ENCODE measurements around the gene UBE2H.
A peak's percentile ranks its signal among the peaks of the same experiment; 100 is the strongest.

The UBE2H gene

DNA sequence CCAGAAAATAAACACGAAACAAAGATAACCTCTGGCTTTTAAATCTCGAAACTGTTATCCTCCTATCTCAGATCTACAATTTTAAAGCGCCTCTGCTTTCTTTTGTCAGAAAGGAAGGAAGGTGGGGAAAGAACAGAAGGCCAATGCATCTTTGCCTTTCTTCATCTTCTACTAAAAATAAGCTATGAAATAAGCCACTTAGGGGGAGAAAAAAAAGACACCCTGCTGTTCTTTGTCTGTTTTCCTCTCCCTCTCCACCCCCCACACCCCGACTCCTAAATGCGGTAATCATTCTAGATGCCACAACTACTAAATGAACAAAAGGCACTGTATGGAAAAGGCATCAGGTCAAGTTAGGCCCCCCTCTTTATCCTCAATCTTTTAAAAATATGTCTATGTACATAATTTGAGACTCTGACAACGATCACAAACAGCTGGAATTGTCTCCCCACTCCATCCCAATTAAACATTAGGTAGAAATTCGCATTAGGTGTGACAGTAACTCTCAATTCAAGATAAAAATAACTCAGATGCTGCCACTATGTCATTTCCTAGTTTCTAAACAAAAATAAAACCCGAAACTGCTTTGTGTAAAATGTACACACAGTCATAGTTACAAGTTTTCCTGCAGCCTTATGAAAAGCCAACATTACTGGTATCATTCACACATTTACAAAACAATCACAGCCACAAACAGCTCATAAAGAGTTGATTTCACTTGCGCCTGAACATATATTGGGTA lies 2.4 kb downstream of the UBE2H start:
- DNase-seq, result no peak

DNA sequence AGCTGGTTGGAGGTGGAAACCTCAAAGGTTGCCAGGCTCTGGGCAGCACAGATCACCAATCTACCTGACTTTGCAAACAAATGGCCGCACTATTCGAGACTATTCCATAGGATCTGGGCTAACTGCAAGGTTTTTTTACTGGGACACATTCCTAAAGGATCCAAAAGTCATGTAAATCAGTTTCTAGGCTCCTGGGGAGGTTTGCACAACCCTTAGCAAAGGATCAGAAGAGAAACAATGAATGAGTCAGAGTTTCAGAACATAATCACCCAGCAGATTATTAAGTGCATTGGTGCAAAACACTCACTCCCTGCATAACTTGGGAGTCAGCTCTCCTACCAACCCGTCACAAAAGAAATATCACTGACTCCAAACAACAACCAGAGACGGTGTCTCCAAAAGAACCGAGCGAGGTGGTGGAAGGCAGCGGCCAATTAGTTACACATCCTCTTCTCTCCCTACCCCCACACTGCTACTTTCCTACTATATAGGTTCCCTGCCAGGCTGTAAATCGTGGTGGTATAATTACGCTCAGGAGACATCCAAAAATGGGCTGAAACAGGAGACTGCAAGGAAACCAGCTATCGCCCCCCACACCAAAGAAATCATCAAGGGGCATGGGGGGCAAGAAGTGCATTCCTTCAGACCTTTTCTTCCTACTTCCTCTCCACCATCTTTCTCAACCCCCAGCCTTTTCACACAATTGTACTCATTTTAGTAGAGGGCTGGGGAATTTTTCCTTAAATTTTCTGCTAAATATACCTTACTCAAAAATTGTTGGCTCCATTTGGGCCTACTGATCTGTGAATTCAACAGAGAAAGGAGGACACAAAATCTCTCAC lies 3.2 kb downstream of the UBE2H start:
- DNase-seq, result no peak

DNA sequence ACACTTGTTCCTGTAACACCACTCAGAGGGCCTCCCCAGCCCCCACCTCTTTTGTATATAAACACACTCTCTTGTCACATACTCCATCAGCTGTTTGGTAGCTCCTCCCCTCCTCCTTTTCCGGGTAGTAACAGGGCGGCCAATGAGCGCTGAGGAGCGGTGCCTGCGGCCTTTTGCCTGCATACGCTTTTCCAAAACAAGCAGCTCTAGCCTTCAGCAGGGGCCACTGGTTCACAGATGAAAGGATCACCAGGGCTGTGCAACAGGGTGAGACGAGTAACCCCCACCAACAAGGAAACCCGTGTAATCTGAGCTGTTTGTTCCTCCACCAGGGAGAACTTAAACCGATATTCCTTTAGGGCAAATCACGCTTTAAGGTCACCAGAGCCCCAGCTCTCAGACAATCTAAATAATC lies 3.9 kb downstream of the UBE2H start:
- DNase-seq, result peak; percentile 72

DNA sequence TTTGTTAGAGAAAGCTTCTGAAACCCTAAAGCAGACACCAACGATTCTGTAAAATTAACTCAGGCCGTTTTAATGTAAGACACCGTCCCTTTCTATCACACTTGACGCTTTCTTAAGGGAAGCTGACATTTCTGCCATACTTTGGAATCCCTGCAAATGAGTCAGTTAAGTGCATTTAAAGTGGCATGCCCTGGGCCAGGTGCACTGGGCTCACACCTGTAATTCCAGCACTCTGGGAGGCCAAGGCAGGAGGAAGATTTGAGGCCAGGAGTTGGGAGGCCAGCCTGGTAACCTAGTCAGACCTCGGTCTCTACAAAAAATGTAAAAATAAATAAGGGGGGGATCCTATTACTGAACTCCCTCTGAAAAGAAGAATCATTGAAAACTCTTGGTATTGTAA lies 4.4 kb downstream of the UBE2H start:
- DNase-seq, result no peak

DNA sequence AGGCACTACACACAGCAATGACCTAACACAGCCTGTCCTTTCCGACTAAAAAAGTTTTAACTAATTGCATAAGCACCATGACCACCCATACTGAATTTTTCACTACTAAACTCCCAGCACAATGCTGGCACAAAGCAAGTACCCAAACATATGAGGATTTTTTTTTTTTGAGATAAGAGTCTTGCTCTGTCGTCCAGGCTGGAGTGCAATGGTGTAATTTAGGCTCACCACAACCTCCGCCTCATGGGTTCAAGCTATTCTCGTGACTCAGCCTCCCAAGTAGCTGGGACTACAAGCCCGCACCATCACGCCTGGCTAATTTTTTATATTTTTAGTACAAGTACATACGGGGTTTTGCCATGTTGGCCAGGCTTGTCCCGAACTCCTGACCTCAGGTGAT lies 5.1 kb downstream of the UBE2H start:
- no peak for DNase-seq

DNA sequence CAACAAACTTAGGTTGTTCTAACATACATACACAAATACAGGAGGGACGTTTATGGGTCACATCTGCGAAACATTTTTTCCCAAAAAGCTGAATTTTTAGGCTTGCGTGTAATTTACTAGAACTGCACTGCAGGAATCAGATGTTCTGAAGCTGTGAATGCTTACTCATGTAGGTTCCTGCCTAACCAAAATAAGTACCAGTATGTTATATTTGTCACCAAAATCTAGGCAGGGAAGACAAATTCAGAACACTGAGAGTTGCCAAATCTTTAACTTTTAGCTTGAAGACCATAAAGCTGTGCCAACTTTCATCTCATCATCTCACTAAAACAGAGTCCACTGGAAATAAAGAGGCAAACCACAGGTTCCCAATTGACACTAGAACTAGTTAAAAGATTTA lies 5.7 kb downstream of the UBE2H start:
- DNase-seq, result no peak

DNA sequence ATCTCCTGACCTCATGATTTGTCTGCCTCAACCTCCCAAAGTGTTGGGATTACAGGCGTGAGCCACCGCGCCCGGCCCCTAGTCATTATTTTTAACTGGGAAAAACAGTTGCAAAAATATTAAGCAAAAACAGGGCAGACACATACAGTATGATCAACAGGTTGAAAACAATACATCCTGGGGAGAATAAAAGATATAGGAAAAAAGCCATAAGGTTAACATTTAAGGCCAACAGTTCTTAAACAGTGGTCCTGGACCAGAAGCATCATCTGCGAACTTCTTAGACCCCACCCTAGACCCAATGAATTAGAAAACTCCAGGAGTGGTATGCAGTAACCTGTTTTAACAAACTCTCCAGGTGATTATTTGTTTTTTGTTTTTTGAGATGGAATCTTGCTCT lies 6.5 kb downstream of the UBE2H start:
- DNase-seq, result no peak

DNA sequence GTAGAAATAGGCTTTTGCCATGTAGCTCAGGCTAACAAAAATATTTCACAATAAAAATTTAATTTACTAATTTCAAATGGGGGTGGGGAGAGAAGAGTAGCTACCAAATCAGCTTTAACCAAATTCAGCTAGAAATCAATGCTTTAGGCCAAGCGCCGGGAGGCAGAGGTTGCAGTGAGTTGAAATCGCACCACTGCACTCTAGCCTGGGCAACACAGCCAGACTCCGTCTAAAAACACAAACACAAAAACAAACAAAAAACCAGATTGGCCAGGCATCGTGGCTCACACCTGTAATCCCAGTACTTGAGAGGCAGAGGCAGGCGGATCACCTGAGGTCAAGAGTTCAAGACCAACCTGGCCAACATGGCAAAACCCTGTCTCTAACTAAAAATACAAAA lies 9.4 kb downstream of the UBE2H start:
- no peak for DNase-seq

DNA sequence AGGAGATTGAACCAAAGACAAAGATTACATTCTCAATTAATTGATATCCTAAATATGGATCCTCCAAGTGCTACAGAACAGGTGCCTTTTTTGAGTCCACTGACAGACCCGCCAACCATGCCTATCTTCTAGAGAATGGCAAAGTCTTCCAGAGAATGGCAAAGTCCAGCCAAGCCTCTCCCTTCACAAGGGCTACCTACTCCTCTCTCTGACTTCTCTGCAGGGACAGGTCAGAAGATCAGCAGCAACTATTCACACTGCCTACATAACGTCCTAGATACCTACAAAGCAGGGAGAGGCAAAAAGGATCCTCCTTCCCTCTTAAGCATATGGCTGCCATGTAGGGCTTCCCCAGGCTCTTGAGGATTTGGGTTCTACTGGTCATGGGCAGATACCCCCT lies 12.4 kb downstream of the UBE2H start:
- no peak for DNase-seq

DNA sequence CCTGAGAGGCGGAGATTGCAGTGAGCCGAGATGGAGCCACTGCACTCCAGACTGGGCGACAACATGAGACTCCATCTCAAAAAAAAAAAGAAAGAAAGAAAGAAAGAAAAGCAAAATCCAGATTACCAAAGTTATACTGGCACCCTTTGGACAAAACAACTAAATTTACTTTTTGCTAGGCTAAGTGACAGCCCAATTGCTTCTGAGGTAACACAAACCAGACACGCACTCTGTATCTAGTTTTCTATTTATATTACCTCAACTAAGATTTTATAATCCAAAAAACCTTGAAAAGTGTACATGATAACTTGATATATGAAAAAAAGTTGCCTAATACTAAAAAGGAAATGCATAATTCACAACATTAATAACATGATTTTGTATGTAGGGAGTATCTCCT lies 12.9 kb downstream of the UBE2H start:
- DNase-seq, result no peak

DNA sequence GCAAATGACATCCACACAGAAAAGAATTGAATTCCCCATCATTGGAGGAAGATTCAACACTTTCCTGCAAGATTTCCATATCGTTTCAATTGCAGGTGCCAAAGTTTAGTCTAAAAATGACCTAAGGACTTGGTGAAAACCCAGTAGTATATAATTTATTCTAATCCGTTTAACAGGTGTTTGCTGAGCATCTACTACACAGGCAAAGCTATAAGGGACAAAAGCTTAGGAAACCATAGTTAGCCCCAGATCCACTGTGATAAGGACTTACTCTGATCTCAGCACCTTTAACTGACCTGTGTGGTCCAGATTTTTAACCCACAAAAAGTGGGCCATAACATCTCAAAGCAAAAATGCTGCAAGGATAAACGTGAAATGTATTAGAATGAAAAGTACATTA lies 19.1 kb downstream of the UBE2H start:
- no peak for DNase-seq

DNA sequence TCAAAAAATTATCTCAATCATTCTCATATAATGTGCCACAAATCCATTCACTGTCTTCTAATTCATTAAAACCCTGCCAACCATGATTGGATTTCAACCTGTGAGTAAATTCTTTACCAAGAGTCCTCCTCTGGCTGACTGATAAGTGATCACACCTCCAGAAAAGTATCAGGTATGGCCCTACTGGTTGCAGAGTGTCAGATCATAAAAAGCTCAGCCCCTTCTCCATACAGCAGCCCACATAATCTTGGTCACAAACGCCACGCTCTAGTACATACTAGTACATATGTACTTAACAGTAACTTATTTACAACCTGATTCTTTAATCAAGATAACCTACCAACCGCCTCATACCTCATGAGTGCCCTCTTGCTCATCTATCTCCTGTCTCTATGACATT lies 26.1 kb downstream of the UBE2H start:
- no peak for DNase-seq

DNA sequence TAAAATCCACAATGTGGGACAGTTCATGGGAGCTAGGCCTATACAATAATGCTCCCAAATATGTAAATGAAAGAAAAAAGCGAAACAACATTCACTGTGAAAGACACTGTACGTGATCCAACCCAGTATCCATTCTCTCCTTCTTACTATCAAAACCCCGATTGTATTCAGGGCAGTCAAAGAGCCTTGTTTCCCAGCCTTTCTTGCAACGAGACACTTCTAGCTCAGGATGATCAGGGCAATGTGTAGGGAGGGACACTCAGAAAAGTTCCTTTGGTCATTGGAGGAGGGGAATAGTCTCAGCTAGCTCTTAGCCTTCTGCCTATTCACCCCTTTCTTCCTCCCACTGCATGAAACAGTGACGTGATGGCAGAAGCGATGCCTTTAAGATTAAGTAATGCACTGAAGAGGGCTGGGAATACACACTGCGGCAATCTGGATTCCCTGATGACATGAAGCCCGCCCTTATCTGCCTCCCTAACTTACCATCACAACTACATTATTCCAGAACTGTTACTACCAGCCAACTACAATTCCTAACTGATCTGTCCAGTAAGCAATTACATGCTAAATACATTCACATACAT lies 27.3 kb downstream of the UBE2H start:
- no peak for DNase-seq

DNA sequence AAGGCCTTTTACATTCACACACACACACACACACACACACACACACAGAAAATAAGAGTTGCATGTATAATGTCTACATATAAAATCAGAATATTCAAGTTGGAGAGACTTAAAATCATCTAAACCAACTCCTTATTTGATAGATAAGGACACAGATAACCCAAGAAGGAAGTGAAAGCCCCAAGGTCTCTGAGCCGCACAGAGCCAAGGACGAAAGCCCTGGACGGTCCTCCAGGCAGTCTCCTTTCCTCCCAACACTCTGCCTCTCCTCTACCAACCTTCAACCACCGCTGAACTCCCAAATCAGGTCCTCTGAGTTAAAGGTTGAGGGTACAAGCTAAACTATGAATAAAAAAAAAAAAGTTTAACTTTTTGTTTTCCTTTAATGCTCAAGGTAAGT lies 28.2 kb downstream of the UBE2H start:
- no peak for DNase-seq

DNA sequence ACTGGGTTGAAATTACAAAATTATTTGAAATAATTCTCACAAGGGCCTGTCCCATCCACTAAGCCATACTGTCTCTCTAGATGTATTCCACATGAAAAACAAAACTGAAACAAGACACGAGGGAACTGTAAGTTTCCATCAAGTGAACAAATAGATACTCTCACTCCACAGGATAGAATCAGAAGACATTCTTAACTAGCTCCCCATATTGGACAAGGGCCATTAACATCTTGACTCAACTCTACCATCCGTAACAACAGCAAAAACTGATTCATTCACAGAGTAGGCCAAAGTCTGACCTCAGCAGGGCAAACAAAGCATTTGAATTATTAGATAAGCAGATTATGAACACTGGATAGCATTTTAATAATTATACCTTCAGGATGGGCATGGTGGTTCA lies 29.1 kb downstream of the UBE2H start:
- no peak for DNase-seq

DNA sequence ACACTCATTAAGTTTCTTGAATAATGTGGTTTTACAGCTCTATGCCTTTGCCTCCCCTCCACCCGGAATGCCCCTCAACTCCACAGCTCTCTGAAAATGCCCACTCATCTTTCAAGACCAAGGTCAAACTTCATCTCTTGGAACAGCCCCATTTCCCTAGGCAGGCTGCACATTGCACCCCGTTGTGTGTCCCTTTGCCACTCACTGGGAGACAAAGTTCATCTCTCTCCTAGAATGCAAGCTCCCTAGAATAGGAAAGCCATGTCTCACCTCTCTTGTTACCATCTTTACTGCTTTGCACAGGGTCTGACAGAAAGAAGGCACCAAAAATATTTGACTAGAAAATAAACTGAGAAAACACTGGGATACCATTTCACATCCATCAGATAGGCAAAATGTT lies 33.3 kb downstream of the UBE2H start:
- DNase-seq, result no peak

DNA sequence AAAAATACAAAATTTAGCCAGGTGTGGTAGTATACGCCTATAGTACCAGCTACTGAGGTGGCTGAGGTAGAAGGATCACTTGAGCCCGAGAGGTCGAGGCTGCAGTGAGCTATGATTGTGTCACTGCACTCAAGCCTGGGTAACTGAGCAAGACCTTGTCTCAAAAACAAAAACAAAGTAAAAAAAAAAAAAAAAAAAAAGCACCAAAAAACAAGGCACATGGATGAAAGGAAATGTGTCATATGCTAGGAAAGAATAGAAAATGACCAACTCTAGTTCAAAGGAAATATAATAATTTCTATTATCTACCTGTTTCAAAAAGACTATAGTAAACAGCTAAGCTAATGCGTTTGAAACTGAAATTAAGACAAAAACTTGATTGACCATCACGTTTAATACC lies 33.8 kb downstream of the UBE2H start:
- no peak for DNase-seq

DNA sequence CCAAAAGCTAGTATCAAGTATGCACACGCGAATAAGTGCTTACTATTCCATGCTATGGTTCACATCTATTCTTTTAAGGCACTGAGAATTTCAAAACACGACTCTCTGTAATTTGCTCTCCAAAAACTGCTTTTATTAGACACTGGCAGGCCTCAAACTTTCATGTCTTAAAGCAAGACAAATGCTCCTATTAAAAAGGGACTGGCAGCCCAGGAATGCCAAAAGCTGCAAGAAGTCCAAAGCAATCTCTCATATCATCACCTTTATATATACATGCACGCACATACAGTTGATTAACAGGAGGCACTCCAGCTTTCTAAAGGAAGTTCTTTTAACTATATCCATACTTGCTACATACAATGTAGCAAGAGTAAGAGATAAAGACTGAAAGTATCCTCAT lies 34.8 kb downstream of the UBE2H start:
- no peak for DNase-seq

DNA sequence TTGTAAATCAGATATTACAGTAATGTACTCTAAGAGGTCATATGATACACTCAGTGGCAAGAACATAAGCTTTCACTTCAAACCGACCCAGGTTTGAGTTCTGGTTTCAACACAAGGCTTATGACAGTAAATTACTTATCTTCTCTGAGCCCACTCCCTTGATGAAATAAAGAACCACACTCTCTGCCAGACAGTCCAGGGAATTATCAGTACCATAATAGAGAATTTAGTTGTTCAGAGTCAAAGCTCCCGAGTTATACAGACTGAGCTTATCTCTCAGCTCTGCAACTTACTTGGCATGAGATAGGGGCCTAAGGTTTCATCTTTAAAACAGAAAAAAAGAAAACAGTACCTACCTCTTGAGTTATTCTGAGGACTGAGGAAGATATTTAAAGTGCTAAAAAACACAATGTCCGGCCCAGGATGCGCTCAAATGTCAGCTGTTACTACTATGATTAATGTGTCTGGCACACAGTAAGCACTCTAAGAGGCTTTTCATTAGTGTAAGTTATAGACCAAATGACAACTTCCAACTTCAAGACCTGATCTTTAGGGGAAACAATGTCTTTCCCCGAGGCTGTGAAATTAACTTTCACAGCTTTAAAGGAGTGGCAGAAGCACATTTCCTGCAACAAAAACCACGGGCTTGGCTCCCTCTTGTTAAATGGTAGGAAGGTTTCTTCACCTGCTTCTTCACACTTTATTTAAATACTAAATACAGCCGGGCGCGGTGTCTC lies 38.1 kb downstream of the UBE2H start:
- no peak for DNase-seq

DNA sequence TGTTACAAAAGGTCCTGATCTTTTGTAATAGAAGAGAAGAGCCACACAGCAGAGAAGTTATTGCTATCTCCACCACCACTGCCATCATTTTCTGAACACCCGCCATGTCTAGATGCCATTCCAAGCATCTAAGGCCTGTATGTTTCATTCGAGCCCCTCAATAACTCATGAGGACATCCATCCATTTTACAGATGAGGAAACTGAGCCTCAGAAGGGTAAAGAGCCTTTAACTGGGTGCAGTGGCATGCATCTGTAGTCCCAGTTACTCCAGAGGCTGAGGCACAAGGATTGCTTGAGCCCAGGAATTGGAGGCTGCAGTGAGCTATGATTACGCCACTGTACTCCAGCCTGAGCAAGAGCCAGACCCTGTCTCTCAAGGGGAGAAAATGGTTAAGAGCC lies 39.3 kb downstream of the UBE2H start:
- no peak for DNase-seq

DNA sequence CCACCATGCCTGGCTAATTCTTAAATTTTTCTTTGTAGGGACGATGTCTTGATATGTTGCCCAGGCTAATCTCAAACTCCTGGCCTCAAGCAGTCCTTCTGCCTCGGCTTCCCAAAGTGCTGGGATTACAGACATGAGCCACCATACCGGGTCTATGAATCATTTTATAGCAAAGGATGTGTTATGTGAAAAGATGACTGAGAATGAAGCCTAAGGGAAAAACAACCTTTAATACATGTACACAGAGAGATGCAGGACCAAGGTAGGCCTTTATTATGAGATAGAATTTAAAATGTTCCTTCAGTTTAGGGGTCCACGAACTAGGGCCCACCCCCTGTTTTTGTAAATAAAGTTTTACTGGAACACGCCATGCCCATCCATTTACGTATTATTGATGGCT lies 41.0 kb downstream of the UBE2H start:
- no peak for DNase-seq

DNA sequence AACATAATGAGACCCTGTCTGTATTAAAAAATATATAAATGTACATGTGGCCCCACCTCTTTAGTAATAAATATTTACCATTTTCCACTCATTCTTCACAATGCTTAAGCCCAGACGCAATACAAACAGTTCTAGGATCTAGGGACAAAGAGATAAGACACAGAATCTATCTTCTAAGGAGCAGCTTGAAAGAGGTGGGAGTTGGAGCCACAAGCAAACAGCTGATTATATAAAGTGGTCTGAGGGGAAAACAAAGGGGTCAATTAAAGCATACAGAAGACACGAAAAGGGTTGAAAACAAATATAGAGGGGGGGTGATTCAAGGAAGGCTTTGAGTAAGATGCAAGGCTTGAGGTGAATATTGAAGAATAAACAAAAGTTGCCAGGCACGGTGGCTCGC lies 43.1 kb downstream of the UBE2H start:
- DNase-seq, result no peak

DNA sequence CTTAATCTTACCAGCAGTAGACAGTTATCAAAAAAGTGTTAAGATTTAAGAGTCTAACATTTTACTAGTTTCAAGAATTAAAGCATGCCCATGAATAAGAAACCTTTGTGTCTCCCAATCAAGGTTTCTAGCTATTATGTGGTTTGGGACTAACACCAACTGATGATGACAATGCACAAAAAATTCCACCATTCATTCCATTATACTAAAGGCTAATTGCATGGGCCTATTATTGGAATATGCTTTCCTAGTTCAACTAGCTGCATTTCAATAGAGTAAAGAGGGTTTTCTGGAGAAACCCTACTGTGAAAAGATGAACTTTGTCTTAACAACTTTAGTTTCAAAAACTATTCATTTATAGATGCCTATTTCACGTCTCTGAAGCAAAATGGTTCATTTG lies 44.6 kb downstream of the UBE2H start:
- no peak for DNase-seq
